ENCODE results near the gene SNX10.

The SNX10 gene

DNA sequence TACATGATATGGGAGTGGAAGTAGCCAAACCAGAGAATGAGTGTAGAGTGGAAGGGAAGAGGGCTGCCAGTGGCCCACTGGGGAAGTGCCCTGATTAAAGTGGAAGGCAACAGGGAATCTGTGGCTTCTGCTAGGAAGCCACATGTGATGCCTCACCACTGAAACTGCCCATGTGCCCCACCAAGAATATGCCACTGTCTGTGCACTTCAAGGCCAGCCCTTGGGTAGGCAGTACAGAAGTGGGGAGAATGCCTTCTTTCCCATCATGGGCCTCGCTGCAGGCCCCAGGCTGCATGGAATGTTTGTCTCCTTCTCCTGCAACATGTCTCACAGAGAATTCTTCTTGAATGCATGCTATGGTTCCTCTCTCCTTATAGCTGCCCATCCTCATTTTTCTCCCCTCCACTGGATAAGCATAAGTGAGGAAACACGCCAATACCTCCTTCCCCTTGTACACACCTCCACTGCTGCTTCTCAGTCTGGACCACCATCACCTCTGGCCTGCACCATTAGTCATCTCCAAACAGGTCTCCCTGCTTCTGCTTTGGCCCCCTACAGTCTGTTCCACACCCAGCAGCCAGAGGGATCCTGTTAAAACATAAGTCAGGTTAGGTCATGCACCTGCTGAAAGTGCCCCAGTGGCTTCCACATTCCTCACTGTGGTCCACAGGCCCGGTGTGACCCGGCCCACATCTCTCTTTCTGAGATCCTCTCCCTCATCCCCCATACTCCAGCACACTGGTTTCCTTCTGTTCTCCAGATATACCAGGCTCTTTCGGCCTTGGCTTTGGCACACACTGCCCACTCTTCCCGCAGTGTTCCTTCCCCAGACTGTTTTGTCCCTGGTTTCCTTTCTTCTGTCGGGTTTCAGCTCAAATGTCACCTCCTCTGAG, 37.1 kb downstream of the SNX10 start:
- TF ChIP-seq REST (IDR thresholded peaks at IDR 0.05; ENCODE audit: low read depth) (no peak), TAF1 (IDR thresholded peaks at IDR 0.05; ENCODE audit: low read depth) (no peak)
- TF ChIP-seq, protein P1, sequence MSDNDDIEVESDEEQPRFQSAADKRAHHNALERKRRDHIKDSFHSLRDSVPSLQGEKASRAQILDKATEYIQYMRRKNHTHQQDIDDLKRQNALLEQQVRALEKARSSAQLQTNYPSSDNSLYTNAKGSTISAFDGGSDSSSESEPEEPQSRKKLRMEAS (IDR thresholded peaks at IDR 0.05), result no peak

GRCh38 chr7:26329520-26330255, 38.0 kb downstream of the SNX10 start:
- TF ChIP-seq NFIC (IDR thresholded peaks at IDR 0.05), result no peak
- no peak for TF ChIP-seq TCF12 (IDR thresholded peaks at IDR 0.05; ENCODE audit: low read depth)
- no peak for TF ChIP-seq EP300 (IDR thresholded peaks at IDR 0.05; ENCODE audit: borderline replicate concordance)
- TF ChIP-seq FOXM1 (IDR thresholded peaks at IDR 0.05; ENCODE audit: borderline replicate concordance, low read depth), result no peak
- no peak for TF ChIP-seq ZBTB7A (IDR thresholded peaks at IDR 0.05; ENCODE audit: low read depth)
- TF ChIP-seq, protein P1 (IDR thresholded peaks at IDR 0.05), result no peak
- no peak for TF ChIP-seq TAF1 (IDR thresholded peaks at IDR 0.05; ENCODE audit: low read depth)
- no peak for TF ChIP-seq REST (IDR thresholded peaks at IDR 0.05; ENCODE audit: low read depth)
- no peak for TF ChIP-seq USF1 (IDR thresholded peaks at IDR 0.05)
- TF ChIP-seq TEAD4 (IDR thresholded peaks at IDR 0.05), result no peak
- no peak for TF ChIP-seq YY1 (IDR thresholded peaks at IDR 0.05; ENCODE audit: low read depth)
- TF ChIP-seq RAD21 (IDR thresholded peaks at IDR 0.05; ENCODE audit: low read depth), result no peak
- no peak for TF ChIP-seq CEBPB (IDR thresholded peaks at IDR 0.05)
- TF ChIP-seq CREB1 (IDR thresholded peaks at IDR 0.05; ENCODE audit: low read depth), result no peak
- TF ChIP-seq EGR1 (IDR thresholded peaks at IDR 0.05), result no peak

DNA sequence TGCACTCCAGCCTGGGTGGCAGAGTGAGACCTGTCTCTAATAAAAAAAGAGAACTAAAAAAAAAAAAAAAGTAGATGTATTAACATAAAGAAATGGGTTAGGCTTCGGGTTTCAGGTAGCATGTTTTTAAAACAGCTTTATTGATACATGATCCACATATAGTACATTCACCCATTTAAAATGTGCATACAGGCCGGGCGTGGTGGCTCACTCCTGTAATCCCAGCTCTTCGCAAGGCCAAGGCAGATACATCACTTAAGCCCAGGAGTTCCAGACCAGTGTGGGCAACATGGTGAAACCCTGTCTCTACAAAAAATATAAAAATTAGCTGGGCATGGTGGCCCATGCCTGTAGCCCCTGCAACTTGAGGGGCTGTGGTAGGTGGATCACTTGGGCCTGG, 39.5 kb downstream of the SNX10 start:
- TF ChIP-seq CREB1 (IDR thresholded peaks at IDR 0.05; ENCODE audit: low read depth), result no peak
- no peak for TF ChIP-seq REST (IDR thresholded peaks at IDR 0.05; ENCODE audit: low read depth)
- no peak for TF ChIP-seq RAD21 (IDR thresholded peaks at IDR 0.05; ENCODE audit: low read depth)
- TF ChIP-seq EP300 (IDR thresholded peaks at IDR 0.05; ENCODE audit: borderline replicate concordance), result no peak
- TF ChIP-seq TAF1 (IDR thresholded peaks at IDR 0.05; ENCODE audit: low read depth), result no peak
- no peak for TF ChIP-seq TEAD4 (IDR thresholded peaks at IDR 0.05)
- no peak for TF ChIP-seq NFIC (IDR thresholded peaks at IDR 0.05)
- no peak for TF ChIP-seq FOXM1 (IDR thresholded peaks at IDR 0.05; ENCODE audit: borderline replicate concordance, low read depth)
- no peak for TF ChIP-seq CEBPB (IDR thresholded peaks at IDR 0.05)
- TF ChIP-seq EGR1 (IDR thresholded peaks at IDR 0.05), result no peak
- TF ChIP-seq TCF12 (IDR thresholded peaks at IDR 0.05; ENCODE audit: low read depth), result no peak

GRCh38 chr7:26331789-26332188, 40.1 kb downstream of the SNX10 start:
- TF ChIP-seq TCF12 (IDR thresholded peaks at IDR 0.05; ENCODE audit: low read depth) (no peak), TEAD4 (IDR thresholded peaks at IDR 0.05) (no peak), TAF1 (IDR thresholded peaks at IDR 0.05; ENCODE audit: low read depth) (no peak), YY1 (IDR thresholded peaks at IDR 0.05; ENCODE audit: low read depth) (no peak)
- TF ChIP-seq, protein P1 (IDR thresholded peaks at IDR 0.05), result no peak

All from Ishikawa (cell line).